Body of pancreas (tissue), 4 donors: ENCODE data around the gene YY1. TPM values are rescaled to one million over a fixed set of nuclear protein-coding genes. Genes with fewer than 3 reads are reported as not detected.

ENCODE experiments used
- ATAC-seq: fragments of 150-250 bp; one replicate; pipeline ENCODE4 v1.9.1; 2016
- DNase-seq, 4 donors: peaks; one replicate each; pipeline ENCODE4 v3.0.0-alpha.2; 2019
- H3K27ac ChIP-seq, 4 donors: fragments of 200-600 bp; sonication (generic); 1 replicate in 3 of 4; 2 replicates in 1 of 4; pipeline versions ENCODE4 v1.5.1 to v1.6.1; 2016 to 2019; ENCODE audit warnings: mild to moderate bottlenecking in 1 of 4, mixed read lengths in 1 of 4, moderate library complexity in 1 of 4
- H3K27me3 ChIP-seq, 2 donors: fragments of 200-600 bp; sonication (generic); one replicate each; pipeline ENCODE4 v1.6.0; 2016; ENCODE audit warnings: mild to moderate bottlenecking in 1 of 2
- H3K36me3 ChIP-seq, 2 donors: fragments of 200-600 bp; sonication (generic); replicated peaks in 1 of 2; 2 replicates each; pipeline ENCODE4 v1.5.1; 2016; ENCODE audit warnings: low read depth in 2 of 2; ENCODE audit not compliant: insufficient read depth in 1 of 2
- H3K4me1 ChIP-seq: fragments of 200-600 bp; sonication (generic); one replicate; pipeline ENCODE4 v1.6.0; 2016
- H3K4me3 ChIP-seq, 2 donors: fragments of 200-600 bp; sonication (generic); 1 replicate in 1 of 2; 2 replicates in 1 of 2; pipeline ENCODE4 v1.5.1; 2016 to 2019
- H3K9me3 ChIP-seq, 3 donors: fragments of 200-600 bp; sonication (generic); 1 replicate in 2 of 3; 2 replicates in 1 of 3; pipeline ENCODE4 v1.5.1; 2016
- POLR2A ChIP-seq, 3 donors: fragments of 450-650 bp; IDR thresholded peaks; one replicate each; pipeline ENCODE4 v1.6.1; 2016; ENCODE audit warnings: antibody characterized with exemption in 3 of 3, mild to moderate bottlenecking in 2 of 3
- WGBS, 2 donors: methylation state at CpG; one replicate each; pipeline ENCODE4 v1.1.5; 2017; 5-methylcytosine and 5-hydroxymethylcytosine counted together
- intact Hi-C: fragments of 100-400 bp; cut with DNase I; formaldehyde crosslinking; loops from one replicate; pipeline ENCODE4 v1.15.1; 2023
- total RNA-seq, 2 donors: library from RNA; depleted of rRNA; stranded (reverse); fragments of >200 nt; gene quantifications; one replicate each; pipeline ENCODE4 v1.1.0, GENCODE V29; 2016
- TF ChIP-seq, protein P1 (sequence below), 7 experiments: fragments of 450-650 bp in 4 of 7; fragments of 200-600 bp in 3 of 7; sonication (generic) in 3 of 7; IDR thresholded peaks; one replicate each; pipeline ENCODE4 v1.5.1; 2016 to 2019; ENCODE audit warnings: antibody characterized with exemption in 7 of 7

YY1 gene
- total RNA-seq, 2 donors from 2014 or later = 27.0 to 30.3 TPM

DNA sequence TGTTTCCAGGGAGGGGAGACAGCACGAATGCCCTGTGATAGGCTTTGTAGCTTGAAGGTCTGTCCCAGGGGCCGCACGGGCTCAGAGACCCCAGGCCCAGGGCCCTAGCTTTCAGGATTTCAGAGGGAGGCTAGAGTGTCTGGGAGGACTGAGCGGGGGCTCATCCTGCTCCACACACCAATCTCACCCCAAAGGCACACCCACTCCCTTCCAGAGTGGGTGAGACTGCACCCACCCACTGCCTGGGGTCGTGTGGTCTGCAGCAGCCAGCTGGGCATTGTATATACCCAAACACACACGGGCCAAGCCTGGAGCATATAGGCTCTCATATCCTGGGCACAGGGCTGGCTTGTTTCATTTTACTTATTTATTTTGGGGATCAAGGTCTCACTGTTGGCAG is 78.4 kb downstream of the YY1 start:
- Histone ChIP-seq H3K27ac (no peak overlapping the region), H3K27me3 (no peaks in the 10 kb centered on the region), H3K4me3 (no peak overlapping the region), H3K4me1 (peaks cover 12% of the 10 kb centered on the region), H3K36me3 (no peaks in the 10 kb centered on the region), H3K9me3 (no peaks in the 10 kb centered on the region)
- intact Hi-C loops = loop anchor here (10.0 kb wide), 1 partner anchor 57 kb away; the partner anchor contains the start of gene WDR25
- TF ChIP-seq POLR2A (IDR thresholded peaks at IDR 0.05) = no peak
- TF ChIP-seq, protein P1, sequence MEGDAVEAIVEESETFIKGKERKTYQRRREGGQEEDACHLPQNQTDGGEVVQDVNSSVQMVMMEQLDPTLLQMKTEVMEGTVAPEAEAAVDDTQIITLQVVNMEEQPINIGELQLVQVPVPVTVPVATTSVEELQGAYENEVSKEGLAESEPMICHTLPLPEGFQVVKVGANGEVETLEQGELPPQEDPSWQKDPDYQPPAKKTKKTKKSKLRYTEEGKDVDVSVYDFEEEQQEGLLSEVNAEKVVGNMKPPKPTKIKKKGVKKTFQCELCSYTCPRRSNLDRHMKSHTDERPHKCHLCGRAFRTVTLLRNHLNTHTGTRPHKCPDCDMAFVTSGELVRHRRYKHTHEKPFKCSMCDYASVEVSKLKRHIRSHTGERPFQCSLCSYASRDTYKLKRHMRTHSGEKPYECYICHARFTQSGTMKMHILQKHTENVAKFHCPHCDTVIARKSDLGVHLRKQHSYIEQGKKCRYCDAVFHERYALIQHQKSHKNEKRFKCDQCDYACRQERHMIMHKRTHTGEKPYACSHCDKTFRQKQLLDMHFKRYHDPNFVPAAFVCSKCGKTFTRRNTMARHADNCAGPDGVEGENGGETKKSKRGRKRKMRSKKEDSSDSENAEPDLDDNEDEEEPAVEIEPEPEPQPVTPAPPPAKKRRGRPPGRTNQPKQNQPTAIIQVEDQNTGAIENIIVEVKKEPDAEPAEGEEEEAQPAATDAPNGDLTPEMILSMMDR (IDR thresholded peaks at IDR 0.05) = no peak
- no peak for DNase-seq
- WGBS, 2 donors = 81 to 94% methylated on average over 3 to 6 of the region's 6 CpGs
- ATAC-seq = no peak

DNA sequence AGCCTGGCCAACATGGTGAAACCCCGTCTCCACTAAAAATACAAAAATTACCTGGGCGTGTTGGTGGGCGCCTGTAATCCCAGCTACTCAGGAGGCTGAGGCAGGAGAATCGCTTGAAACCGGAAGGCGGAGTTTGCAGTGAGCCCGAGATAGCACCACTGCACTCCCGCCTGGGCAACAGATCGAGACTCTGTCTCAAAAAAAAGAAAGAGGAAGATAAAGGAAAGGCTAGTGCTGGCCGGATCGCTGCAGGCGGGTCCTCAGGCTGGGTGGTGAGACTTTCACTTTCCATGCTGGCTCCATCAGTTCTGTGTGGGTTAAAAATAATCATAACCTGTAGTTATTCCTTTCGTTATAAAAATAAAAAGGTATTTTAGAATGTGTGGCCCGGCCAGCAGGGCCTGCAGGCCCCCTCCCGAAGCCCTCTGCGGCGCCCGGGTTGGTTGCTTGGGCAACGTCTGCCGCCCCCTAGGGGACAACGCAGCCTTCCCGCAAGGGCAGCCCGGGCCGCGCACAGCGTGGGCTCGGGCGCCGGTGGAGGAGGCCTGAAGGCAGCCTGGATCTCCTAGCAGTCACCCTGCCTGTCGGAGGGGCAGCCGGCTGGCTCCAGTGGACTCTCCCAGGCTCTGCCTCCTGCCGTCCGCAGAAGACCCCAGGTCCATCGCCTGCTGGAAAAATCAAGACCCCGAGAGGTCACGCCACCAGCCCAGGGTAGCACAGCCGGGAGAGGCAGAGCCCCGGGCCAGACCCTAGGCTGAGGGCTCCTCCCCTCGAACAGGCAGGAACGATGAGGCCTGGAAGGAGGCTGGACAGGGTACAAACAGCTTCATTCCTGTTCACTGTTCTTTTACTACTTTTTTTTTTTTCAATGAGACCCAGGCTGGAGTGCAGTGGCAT is 79.2 kb downstream of the YY1 start:
- H3K27ac ChIP-seq = peak overlapping the region in 2 of 4 donors; percentile 9 to 43
- ATAC-seq = peak; percentile 89

DNA sequence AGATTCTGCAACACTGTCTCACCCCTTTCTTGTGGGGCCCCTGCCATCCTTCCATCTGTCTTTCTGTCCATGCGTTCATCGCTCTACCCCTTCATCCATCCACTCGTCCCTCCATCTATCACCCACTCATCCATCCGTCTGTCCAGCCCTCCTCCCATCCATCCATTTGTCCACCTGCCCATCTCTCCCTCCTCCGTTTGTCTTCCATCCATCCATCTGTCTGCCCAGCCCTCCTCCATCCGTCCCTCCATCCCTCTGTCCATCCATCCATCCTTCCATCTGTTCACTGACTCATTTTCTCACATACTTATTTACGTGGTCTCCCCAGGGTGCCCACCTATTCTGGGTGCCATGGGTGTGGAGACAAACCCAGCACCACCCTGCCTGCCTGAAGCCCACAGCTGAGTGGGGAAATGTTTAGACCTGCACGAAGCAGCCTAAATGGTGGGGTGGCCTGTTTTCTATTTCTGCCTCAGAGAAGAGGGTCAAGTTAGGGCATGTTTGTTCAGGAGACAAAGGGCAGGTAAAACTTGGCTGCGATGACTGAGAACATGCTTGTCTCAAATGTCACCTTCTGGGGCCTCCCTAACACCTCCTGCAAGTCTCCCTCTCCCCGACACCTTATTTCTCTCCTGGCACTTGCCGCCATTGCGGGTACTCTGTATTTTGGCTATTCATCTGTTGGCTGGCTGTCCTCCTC is 81.4 kb downstream of the YY1 start:
- intact Hi-C loops = no loop called here
- no peaks in the 10 kb centered on the region for H3K27me3 ChIP-seq
- 77 to 80% methylated on average over 12 of the region's 12 CpGs for WGBS, 2 donors
- no peak overlapping the region for H3K4me3 ChIP-seq
- no peaks in the 10 kb centered on the region for H3K36me3 ChIP-seq
- H3K9me3 ChIP-seq = no peaks in the 10 kb centered on the region
- TF ChIP-seq, protein P1 (IDR thresholded peaks at IDR 0.05) = no peak
- no peak for TF ChIP-seq POLR2A (IDR thresholded peaks at IDR 0.05)
- ATAC-seq (no peak), DNase-seq (no peak)
- peaks cover 12% of the 10 kb centered on the region for H3K4me1 ChIP-seq
- no peak overlapping the region for H3K27ac ChIP-seq

More for the DNA sequence above, 79.2 kb downstream of the YY1 start:
- Histone ChIP-seq H3K9me3 (no peaks in the 10 kb centered on the region), H3K36me3 (no peaks in the 10 kb centered on the region), H3K4me3 (no peak overlapping the region), H3K4me1 (peaks cover 12% of the 10 kb centered on the region), H3K27me3 (no peaks in the 10 kb centered on the region)
- WGBS, 2 donors = 31 to 47% methylated on average over 31 to 34 of the region's 40 CpGs
- peak; percentile 63 to 80 (median 72) for DNase-seq
- TF ChIP-seq, protein P1 (IDR thresholded peaks at IDR 0.05) = peak; percentile 64 to 86 (median 68)
- no peak for TF ChIP-seq POLR2A (IDR thresholded peaks at IDR 0.05)
- intact Hi-C loops = loop anchor here (10.0 kb wide), 1 partner anchor 57 kb away; the partner anchor contains the start of gene WDR25

DNA sequence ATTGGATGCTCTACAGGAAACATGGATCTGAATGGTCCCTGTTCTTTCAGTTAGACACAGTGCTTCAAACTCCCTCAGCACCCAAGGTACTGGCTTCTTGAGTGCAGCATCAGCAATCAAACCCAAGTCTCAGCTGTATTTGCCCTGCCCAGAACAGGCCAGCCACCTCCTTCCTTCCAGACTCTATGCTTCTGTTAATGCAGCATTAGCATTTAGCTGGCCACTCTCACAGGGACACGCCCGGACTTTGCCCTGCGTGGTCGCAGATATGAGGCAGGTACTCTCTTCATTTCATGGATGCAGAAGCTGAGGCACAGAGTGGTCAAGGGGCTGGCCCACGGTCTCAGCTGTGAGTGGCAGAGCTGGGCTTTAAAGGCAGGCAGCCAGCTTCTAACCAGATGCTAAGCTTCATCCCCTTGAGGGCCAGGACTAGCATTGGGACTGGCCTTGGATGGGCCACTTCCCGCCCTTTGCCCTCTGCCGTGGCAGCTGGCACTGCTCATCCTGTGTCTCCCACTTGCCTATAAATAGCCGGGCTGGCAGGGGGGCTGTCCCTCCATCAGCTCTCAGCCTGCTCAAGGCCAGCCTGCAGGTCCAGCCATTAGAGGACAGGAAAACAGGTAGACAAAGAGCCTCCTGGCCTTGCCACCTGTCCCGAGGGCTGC is 82.7 kb downstream of the YY1 start:
- Histone ChIP-seq H3K9me3 (no peaks in the 10 kb centered on the region), H3K4me1 (peaks cover 12% of the 10 kb centered on the region), H3K36me3 (no peaks in the 10 kb centered on the region), H3K27ac (no peak overlapping the region), H3K27me3 (no peaks in the 10 kb centered on the region), H3K4me3 (no peak overlapping the region)
- TF ChIP-seq, protein P1 (IDR thresholded peaks at IDR 0.05) = no peak
- TF ChIP-seq POLR2A (IDR thresholded peaks at IDR 0.05) = no peak
- 70% methylated on average over 9 of the region's 9 CpGs; no CpG with 5 or more reads in 1 of the 2 donors for WGBS, 2 donors
- no peak for DNase-seq
- no peak for ATAC-seq
- intact Hi-C loops = no loop called here
